Measurements from ENCODE around the gene VMA21. TPM values are rescaled to one million over a fixed set of nuclear protein-coding genes. Genes with fewer than 3 reads are reported as not detected.
A peak's percentile ranks its signal among the peaks of the same experiment; 100 is the strongest.

Gene VMA21
- 40.8 and 43.1 TPM in 2 replicates for total RNA-seq

GRCh38 chrX:151396825-151397740 is at the start of gene VMA21:
Gene VMA21 (plus strand): TSS chrX:151397206. CDS start chrX:151397309, 103 bp downstream.
- DNase-seq (ENCODE audit: low spot score), result peak; percentile 76
- Mint-ChIP-seq H3K27ac (peak within 1 kb of the TSS; percentile 89), H3K4me3 (ENCODE audit: low read depth) (peak within 1 kb of the TSS; percentile 87), H3K36me3 (ENCODE audit: low read depth) (peaks cover 29% of the 10 kb centered on the region), H3K9me3 (no peaks in the 10 kb centered on the region), H3K27me3 (ENCODE audit: low read depth) (no peaks in the 10 kb centered on the region), H3K4me1 (ENCODE audit: low read depth) (peaks cover 36% of the 10 kb centered on the region)
- intact Hi-C loops (cut with micrococcal nuclease), result loop anchor here (5.0 to 10.0 kb wide), 4 partner anchors 415 to 922 kb away; partner anchors contain the start of genes CD99L2 and HMGB3

- intact Hi-C loops (cut with micrococcal nuclease), result no loop called here
- no peaks in the 10 kb centered on the region for H3K9me3 Mint-ChIP-seq
- H3K27me3 Mint-ChIP-seq (ENCODE audit: low read depth), result peaks cover 14% of the 10 kb centered on the region
- no peak for DNase-seq (ENCODE audit: low spot score)
- H3K4me1 Mint-ChIP-seq (ENCODE audit: low read depth), result no peaks in the 10 kb centered on the region
- H3K4me3 Mint-ChIP-seq (ENCODE audit: low read depth), result no peak overlapping the region
- no peak overlapping the region for H3K27ac Mint-ChIP-seq
- no peaks in the 10 kb centered on the region for H3K36me3 Mint-ChIP-seq (ENCODE audit: low read depth)
Measured at GRCh38 chrX:151359341-151359740, 37.7 kb upstream of the VMA21 start.

GRCh38 chrX:151359931-151360871 is 36.8 kb upstream of the VMA21 start:
- no peak overlapping the region for H3K27ac Mint-ChIP-seq
- H3K4me3 Mint-ChIP-seq (ENCODE audit: low read depth), result peak overlapping the region; percentile 8
- no peaks in the 10 kb centered on the region for H3K4me1 Mint-ChIP-seq (ENCODE audit: low read depth)
- intact Hi-C loops (cut with micrococcal nuclease), result loop anchor here (2.0 kb wide), 1 partner anchor 209 kb away; no protein-coding TSS in a partner anchor
- H3K9me3 Mint-ChIP-seq, result no peaks in the 10 kb centered on the region
- H3K36me3 Mint-ChIP-seq (ENCODE audit: low read depth), result no peaks in the 10 kb centered on the region
- H3K27me3 Mint-ChIP-seq (ENCODE audit: low read depth), result peaks cover 14% of the 10 kb centered on the region
- no peak for DNase-seq (ENCODE audit: low spot score)

GRCh38 chrX:151363316-151363715 is 33.7 kb upstream of the VMA21 start:
- intact Hi-C loops (cut with micrococcal nuclease), result no loop called here
- Mint-ChIP-seq H3K9me3 (no peaks in the 10 kb centered on the region), H3K36me3 (ENCODE audit: low read depth) (no peaks in the 10 kb centered on the region), H3K4me3 (ENCODE audit: low read depth) (no peak overlapping the region), H3K27ac (no peak overlapping the region), H3K27me3 (ENCODE audit: low read depth) (peaks cover 12% of the 10 kb centered on the region), H3K4me1 (ENCODE audit: low read depth) (no peaks in the 10 kb centered on the region)
- no peak for DNase-seq (ENCODE audit: low spot score)

GRCh38 chrX:151365579-151365978 is 31.4 kb upstream of the VMA21 start:
- Mint-ChIP-seq H3K9me3 (no peaks in the 10 kb centered on the region), H3K4me1 (ENCODE audit: low read depth) (no peaks in the 10 kb centered on the region), H3K27me3 (ENCODE audit: low read depth) (peaks cover 11% of the 10 kb centered on the region), H3K36me3 (ENCODE audit: low read depth) (no peaks in the 10 kb centered on the region), H3K27ac (no peak overlapping the region), H3K4me3 (ENCODE audit: low read depth) (no peak overlapping the region)
- intact Hi-C loops (cut with micrococcal nuclease), result no loop called here
- no peak for DNase-seq (ENCODE audit: low spot score)

GRCh38 chrX:151370906-151371305 is 26.1 kb upstream of the VMA21 start:
- no peak overlapping the region for H3K4me3 Mint-ChIP-seq (ENCODE audit: low read depth)
- H3K4me1 Mint-ChIP-seq (ENCODE audit: low read depth), result no peaks in the 10 kb centered on the region
- DNase-seq (ENCODE audit: low spot score), result no peak
- intact Hi-C loops (cut with micrococcal nuclease), result no loop called here
- H3K36me3 Mint-ChIP-seq (ENCODE audit: low read depth), result no peaks in the 10 kb centered on the region
- no peak overlapping the region for H3K27ac Mint-ChIP-seq
- H3K9me3 Mint-ChIP-seq, result no peaks in the 10 kb centered on the region
- peaks cover 17% of the 10 kb centered on the region for H3K27me3 Mint-ChIP-seq (ENCODE audit: low read depth)

- Mint-ChIP-seq H3K9me3 (no peaks in the 10 kb centered on the region), H3K4me3 (ENCODE audit: low read depth) (no peak overlapping the region), H3K36me3 (ENCODE audit: low read depth) (no peaks in the 10 kb centered on the region), H3K27me3 (ENCODE audit: low read depth) (no peaks in the 10 kb centered on the region), H3K27ac (no peak overlapping the region), H3K4me1 (ENCODE audit: low read depth) (peaks cover 8% of the 10 kb centered on the region)
- no peak for DNase-seq (ENCODE audit: low spot score)
- intact Hi-C loops (cut with micrococcal nuclease), result no loop called here
Measured at GRCh38 chrX:151384807-151385206, 12.2 kb upstream of the VMA21 start.

GRCh38 chrX:151386838-151387459 is 10.1 kb upstream of the VMA21 start:
- Mint-ChIP-seq H3K9me3 (no peaks in the 10 kb centered on the region), H3K27ac (no peak overlapping the region), H3K36me3 (ENCODE audit: low read depth) (no peaks in the 10 kb centered on the region), H3K4me3 (ENCODE audit: low read depth) (no peak overlapping the region), H3K27me3 (ENCODE audit: low read depth) (no peaks in the 10 kb centered on the region), H3K4me1 (ENCODE audit: low read depth) (peaks cover 4% of the 10 kb centered on the region)
- intact Hi-C loops (cut with micrococcal nuclease), result no loop called here
- no peak for DNase-seq (ENCODE audit: low spot score)

- no peaks in the 10 kb centered on the region for H3K27me3 Mint-ChIP-seq (ENCODE audit: low read depth)
- peaks cover 18% of the 10 kb centered on the region for H3K4me1 Mint-ChIP-seq (ENCODE audit: low read depth)
- no peak overlapping the region for H3K27ac Mint-ChIP-seq
- H3K9me3 Mint-ChIP-seq, result no peaks in the 10 kb centered on the region
- no peaks in the 10 kb centered on the region for H3K36me3 Mint-ChIP-seq (ENCODE audit: low read depth)
- intact Hi-C loops (cut with micrococcal nuclease), result loop anchor here (10.0 kb wide), 1 partner anchor 917 kb away; no protein-coding TSS in a partner anchor
- H3K4me3 Mint-ChIP-seq (ENCODE audit: low read depth), result no peak overlapping the region
- DNase-seq (ENCODE audit: low spot score), result no peak
Measured at GRCh38 chrX:151391722-151392121, 5.3 kb upstream of the VMA21 start.

GRCh38 chrX:151393514-151393913 is 3.5 kb upstream of the VMA21 start:
- no peaks in the 10 kb centered on the region for H3K9me3 Mint-ChIP-seq
- intact Hi-C loops (cut with micrococcal nuclease), result loop anchor here (10.0 kb wide), 1 partner anchor 919 kb away; no protein-coding TSS in a partner anchor
- H3K4me3 Mint-ChIP-seq (ENCODE audit: low read depth), result no peak overlapping the region
- peaks cover 22% of the 10 kb centered on the region for H3K4me1 Mint-ChIP-seq (ENCODE audit: low read depth)
- H3K27ac Mint-ChIP-seq, result peak overlapping the region; percentile 42
- no peaks in the 10 kb centered on the region for H3K27me3 Mint-ChIP-seq (ENCODE audit: low read depth)
- DNase-seq (ENCODE audit: low spot score), result peak; percentile 63
- H3K36me3 Mint-ChIP-seq (ENCODE audit: low read depth), result peaks cover 9% of the 10 kb centered on the region

GRCh38 chrX:151396042-151396824 is 773 bp upstream of the VMA21 start:
- Mint-ChIP-seq H3K4me1 (ENCODE audit: low read depth) (peaks cover 36% of the 10 kb centered on the region), H3K9me3 (no peaks in the 10 kb centered on the region), H3K4me3 (ENCODE audit: low read depth) (peak overlapping the region; percentile 79), H3K36me3 (ENCODE audit: low read depth) (peaks cover 29% of the 10 kb centered on the region), H3K27ac (peak overlapping the region; percentile 89), H3K27me3 (ENCODE audit: low read depth) (no peaks in the 10 kb centered on the region)
- no peak for DNase-seq (ENCODE audit: low spot score)
- intact Hi-C loops (cut with micrococcal nuclease), result loop anchor here (5.0 to 10.0 kb wide), 4 partner anchors 414 to 921 kb away; partner anchors contain the start of genes CD99L2 and HMGB3
